CD14-positive monocyte (primary cell): ENCODE results near the gene TMEM175. TPM values are rescaled to one million over a fixed set of nuclear protein-coding genes. Genes with fewer than 3 reads are reported as not detected.
A peak's percentile ranks its signal among the peaks of the same experiment; 100 is the strongest.

Experiments used
- DNase-seq, 3 donors: peaks; one replicate each; pipeline ENCODE4 v3.0.0-alpha.2; 2011 to 2022
- H2AFZ ChIP-seq: 2 replicates; pipeline ENCODE4 v1.6.0; 2012; ENCODE audit warnings: mild to moderate bottlenecking, low read depth, low read length, inconsistent platforms; ENCODE audit not compliant: insufficient read depth, poor library complexity, severe bottlenecking
- H3K27ac ChIP-seq, 2 donors: 1 replicate in 1 of 2; 2 replicates in 1 of 2; pipeline ENCODE4 v1.5.1; 2012 to 2013; ENCODE audit warnings: low read length in 2 of 2, control low read depth in 1 of 2, inconsistent platforms in 1 of 2, low read depth in 1 of 2, mild to moderate bottlenecking in 1 of 2
- H3K27me3 ChIP-seq, 2 donors: one replicate each; pipeline versions ENCODE4 v1.6.0 to v1.6.1; 2011 to 2013; ENCODE audit warnings: low read length in 2 of 2; ENCODE audit not compliant: control insufficient read depth in 2 of 2, insufficient read depth in 2 of 2
- H3K36me3 ChIP-seq, 2 donors: replicated peaks in 1 of 2; 1 replicate in 1 of 2; 2 replicates in 1 of 2; pipeline versions ENCODE4 v1.5.1 to v1.6.1; 2012 to 2013; ENCODE audit warnings: low read length in 2 of 2, control low read depth in 1 of 2, inconsistent platforms in 1 of 2, mild to moderate bottlenecking in 1 of 2; ENCODE audit not compliant: insufficient read depth in 2 of 2, control insufficient read depth in 1 of 2
- H3K4me1 ChIP-seq, 2 donors: 1 replicate in 1 of 2; 2 replicates in 1 of 2; pipeline versions ENCODE4 v1.5.1 to v1.6.1; 2012 to 2013; ENCODE audit warnings: low read length in 2 of 2, control low read depth in 1 of 2, inconsistent platforms in 1 of 2, mild to moderate bottlenecking in 1 of 2, moderate library complexity in 1 of 2; ENCODE audit not compliant: insufficient read depth in 2 of 2, control insufficient read depth in 1 of 2
- H3K4me2 ChIP-seq: replicated peaks from 2 replicates; pipeline ENCODE3; 2012; ENCODE audit warnings: low read length, moderate library complexity, mild to moderate bottlenecking; ENCODE audit not compliant: poor library complexity, severe bottlenecking; ENCODE audit errors: extremely low read depth
- H3K4me3 ChIP-seq, 3 experiments: fragments of 200-600 bp in 1 of 3; sonication (generic) in 1 of 3; replicated peaks in 1 of 3; 1 replicate in 2 of 3; 2 replicates in 1 of 3; pipeline ENCODE4 v1.5.1; 2011 to 2013; ENCODE audit warnings: low read length in 3 of 3, mild to moderate bottlenecking in 3 of 3, control low read depth in 2 of 3, low read depth in 2 of 3, inconsistent platforms in 1 of 3, moderate library complexity in 1 of 3
- H3K79me2 ChIP-seq: 2 replicates; pipeline ENCODE4 v1.6.0; 2012; ENCODE audit warnings: mild to moderate bottlenecking, control low read depth, inconsistent platforms, low read length, moderate library complexity; ENCODE audit not compliant: insufficient read depth
- H3K9ac ChIP-seq: 2 replicates; pipeline ENCODE4 v1.6.0; 2017; ENCODE audit warnings: low read length, mild to moderate bottlenecking; ENCODE audit not compliant: insufficient read depth, poor library complexity, severe bottlenecking
- H3K9me3 ChIP-seq, 2 donors: replicated peaks in 1 of 2; 1 replicate in 1 of 2; 2 replicates in 1 of 2; pipeline versions ENCODE4 v1.5.1 to v1.6.1; 2012 to 2013; ENCODE audit warnings: low read length in 2 of 2, control low read depth in 1 of 2; ENCODE audit not compliant: control insufficient read depth in 1 of 2, insufficient read depth in 1 of 2
- H4K20me1 ChIP-seq: 2 replicates; pipeline ENCODE4 v1.6.0; 2012; ENCODE audit warnings: mild to moderate bottlenecking, low read length, control low read depth, moderate library complexity; ENCODE audit not compliant: insufficient read depth
- H3K27ac Mint-ChIP-seq, 7 donors: one replicate each; pipeline ENCODE4 v1.8.0; 2020; ENCODE audit warnings: mild to moderate bottlenecking in 7 of 7, mixed read lengths in 7 of 7, moderate library complexity in 6 of 7, inconsistent platforms in 2 of 7
- H3K27me3 Mint-ChIP-seq, 3 donors: one replicate each; pipeline ENCODE4 v1.8.0; 2021 to 2022; ENCODE audit warnings: low read depth in 3 of 3, mild to moderate bottlenecking in 3 of 3, mixed read lengths in 3 of 3, moderate library complexity in 3 of 3, inconsistent platforms in 1 of 3
- H3K36me3 Mint-ChIP-seq, 2 donors: one replicate each; pipeline ENCODE4 v1.8.0; 2020; ENCODE audit warnings: mixed read lengths in 2 of 2, inconsistent platforms in 1 of 2, mild to moderate bottlenecking in 1 of 2
- H3K4me1 Mint-ChIP-seq: one replicate; pipeline ENCODE4 v1.8.0; 2020; ENCODE audit warnings: mild to moderate bottlenecking, mixed read lengths
- H3K4me3 Mint-ChIP-seq, 2 donors: one replicate each; pipeline ENCODE4 v1.8.0; 2020; ENCODE audit warnings: mild to moderate bottlenecking in 2 of 2, mixed read lengths in 2 of 2, moderate library complexity in 1 of 2
- H3K9me3 Mint-ChIP-seq, 7 donors: one replicate each; pipeline ENCODE4 v1.8.0; 2020 to 2022; ENCODE audit warnings: mixed read lengths in 7 of 7, mild to moderate bottlenecking in 6 of 7, moderate library complexity in 6 of 7, inconsistent platforms in 2 of 7
- WGBS: methylation state at CpG from one replicate; pipeline ENCODE4 v1.1.5; 2013; ENCODE audit warnings: missing lambda C conversion rate; ENCODE audit not compliant: insufficient coverage; 5-methylcytosine and 5-hydroxymethylcytosine counted together
- intact Hi-C, 2 donors: fragments of 100-400 bp; cut with micrococcal nuclease; formaldehyde crosslinking; loops; one replicate each; pipeline versions ENCODE4 v1.15.0 to v1.15.1; 2023
- polyA plus RNA-seq, 3 donors: library from polyadenylated mRNA; depleted of rRNA in 1 of 3; unstranded in 2 of 3; stranded (reverse) in 1 of 3; fragments of 300-500 nt in 2 of 3; fragments of >200 nt in 1 of 3; fragmentation: Illumina TruSeq in 2 of 3; gene quantifications; 1 replicate in 2 of 3; 2 replicates in 1 of 3; pipeline ENCODE4 v1.2.3, GENCODE V29; 2012 to 2021
- TF ChIP-seq, protein P1 (sequence below): fragments of 200-600 bp; IDR thresholded peaks from one replicate; pipeline ENCODE4 v1.8.0; 2022; ENCODE audit warnings: antibody characterized with exemption, mild to moderate bottlenecking

Gene TMEM175
- polyA plus RNA-seq, 3 donors, result 18.9 to 216 (median 20.7) TPM

DNA sequence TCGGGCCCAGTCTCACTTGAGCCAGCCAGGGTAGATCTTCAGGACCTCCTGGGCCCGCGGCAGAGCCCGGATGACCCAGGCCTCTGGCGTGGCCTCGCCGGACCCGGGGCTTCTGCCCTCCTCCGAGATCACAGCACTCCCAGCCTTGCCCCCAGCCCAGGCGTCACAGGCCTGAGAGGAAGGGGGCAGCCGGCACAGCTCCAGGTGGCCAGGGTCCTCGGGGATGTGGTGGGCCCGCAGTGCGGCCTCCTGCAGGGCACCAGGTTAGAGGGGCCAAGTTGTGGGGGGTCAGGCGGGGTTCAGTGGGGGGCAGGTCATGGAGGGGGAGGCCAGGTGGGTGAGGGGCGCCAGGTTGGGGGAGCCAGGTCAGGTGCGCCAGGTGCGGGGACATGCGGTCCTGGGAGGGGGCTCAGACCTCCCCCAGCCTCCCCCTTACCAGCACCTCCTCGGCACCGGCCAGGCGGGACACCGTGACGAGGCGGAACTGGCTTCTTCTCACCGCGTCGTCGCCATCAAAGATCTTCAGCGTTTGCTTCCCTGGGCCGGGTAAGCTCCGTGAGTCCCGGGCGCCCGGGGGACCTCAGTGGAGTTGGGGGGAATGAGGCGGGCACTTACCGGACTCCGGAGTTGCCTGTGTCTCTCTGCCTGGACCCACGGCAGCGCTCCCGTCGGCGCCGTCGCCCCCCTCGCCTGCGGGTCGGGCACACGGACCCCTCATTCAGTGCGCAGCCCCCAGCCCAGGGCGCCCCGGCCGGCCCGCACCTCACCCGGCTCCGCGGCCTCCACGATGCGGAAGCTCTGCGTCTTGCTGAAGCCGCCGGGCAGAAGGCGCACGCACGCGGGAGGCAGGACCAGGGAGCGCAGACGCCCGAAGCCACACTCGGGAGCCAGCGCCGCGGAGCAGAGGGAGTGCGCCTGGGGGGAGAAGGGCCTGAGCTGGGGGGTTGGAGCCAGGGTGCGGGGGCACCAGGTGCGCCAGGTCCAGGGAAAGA is 35.1 kb downstream of the TMEM175 start:
- Mint-ChIP-seq H3K4me1 (peaks cover 11% of the 10 kb centered on the region), H3K9me3 (peaks cover 0 to 2% (median 0%) of the 10 kb centered on the region in 7 donors), H3K4me3 (peak overlapping the region in 1 of 2 donors; percentile 64), H3K27me3 (peaks cover 4 to 11% (median 9%) of the 10 kb centered on the region in 3 donors), H3K27ac (no peak overlapping the region), H3K36me3 (peaks cover 15 to 23% of the 10 kb centered on the region in 2 donors)
- Histone ChIP-seq H2AFZ (no peak overlapping the region), H3K27ac (no peak overlapping the region), H3K4me3 (no peak overlapping the region), H4K20me1 (peaks cover 43% of the 10 kb centered on the region), H3K4me1 (peaks cover 15 to 23% of the 10 kb centered on the region in 2 donors), H3K27me3 (peaks cover 0 to 22% of the 10 kb centered on the region in 2 donors), H3K79me2 (peaks cover 12% of the 10 kb centered on the region), H3K36me3 (peaks cover 15 to 53% of the 10 kb centered on the region in 2 donors), H3K9me3 (no peaks in the 10 kb centered on the region), H3K4me2 (no peak overlapping the region), H3K9ac (no peak overlapping the region)
- TF ChIP-seq, protein P1, sequence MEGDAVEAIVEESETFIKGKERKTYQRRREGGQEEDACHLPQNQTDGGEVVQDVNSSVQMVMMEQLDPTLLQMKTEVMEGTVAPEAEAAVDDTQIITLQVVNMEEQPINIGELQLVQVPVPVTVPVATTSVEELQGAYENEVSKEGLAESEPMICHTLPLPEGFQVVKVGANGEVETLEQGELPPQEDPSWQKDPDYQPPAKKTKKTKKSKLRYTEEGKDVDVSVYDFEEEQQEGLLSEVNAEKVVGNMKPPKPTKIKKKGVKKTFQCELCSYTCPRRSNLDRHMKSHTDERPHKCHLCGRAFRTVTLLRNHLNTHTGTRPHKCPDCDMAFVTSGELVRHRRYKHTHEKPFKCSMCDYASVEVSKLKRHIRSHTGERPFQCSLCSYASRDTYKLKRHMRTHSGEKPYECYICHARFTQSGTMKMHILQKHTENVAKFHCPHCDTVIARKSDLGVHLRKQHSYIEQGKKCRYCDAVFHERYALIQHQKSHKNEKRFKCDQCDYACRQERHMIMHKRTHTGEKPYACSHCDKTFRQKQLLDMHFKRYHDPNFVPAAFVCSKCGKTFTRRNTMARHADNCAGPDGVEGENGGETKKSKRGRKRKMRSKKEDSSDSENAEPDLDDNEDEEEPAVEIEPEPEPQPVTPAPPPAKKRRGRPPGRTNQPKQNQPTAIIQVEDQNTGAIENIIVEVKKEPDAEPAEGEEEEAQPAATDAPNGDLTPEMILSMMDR, result no peak
- intact Hi-C loops, result no loop called here
- WGBS, result 33% methylated on average over 54 of the region's 76 CpGs
- peak in 1 of 3 donors; percentile 23 for DNase-seq

GRCh38 chr4:968221-968620 is 36.0 kb downstream of the TMEM175 start:
- Mint-ChIP-seq H3K27me3 (peaks cover 4 to 12% (median 9%) of the 10 kb centered on the region in 3 donors), H3K36me3 (peaks cover 14 to 21% of the 10 kb centered on the region in 2 donors), H3K4me1 (peaks cover 13% of the 10 kb centered on the region), H3K27ac (no peak overlapping the region), H3K9me3 (peaks cover 0 to 2% (median 0%) of the 10 kb centered on the region in 7 donors), H3K4me3 (no peak overlapping the region)
- Histone ChIP-seq H4K20me1 (peaks cover 49% of the 10 kb centered on the region), H3K27me3 (peaks cover 0 to 24% of the 10 kb centered on the region in 2 donors), H3K9ac (no peak overlapping the region), H3K4me3 (no peak overlapping the region), H2AFZ (no peak overlapping the region), H3K27ac (no peak overlapping the region), H3K79me2 (peaks cover 18% of the 10 kb centered on the region), H3K9me3 (no peaks in the 10 kb centered on the region), H3K4me2 (no peak overlapping the region), H3K4me1 (peaks cover 20 to 29% of the 10 kb centered on the region in 2 donors), H3K36me3 (peaks cover 12 to 45% of the 10 kb centered on the region in 2 donors)
- DNase-seq, result no peak
- intact Hi-C loops, result no loop called here
- TF ChIP-seq, protein P1, result no peak
- WGBS, result 41% methylated on average over 13 of the region's 24 CpGs
